NCI-H345 treated with DMSO at 0.1 percent for 48 hours (cell line): Measurements from ENCODE around the gene TAS2R42.

Source experiments
- DNase-seq: peaks from one replicate; lab custom pipeline; 2025; ENCODE audit not compliant: unreplicated experiment; lab: John Stamatoyannopoulos, UW

The TAS2R42 gene

GRCh38 chr12:11147420-11147819, 39.3 kb downstream of the TAS2R42 start:
- DNase-seq, result no peak

- DNase-seq, result no peak
These were observed 42.4 kb downstream of the TAS2R42 start for GRCh38 chr12:11144297-11144696.

GRCh38 chr12:11143352-11143751, 43.4 kb downstream of the TAS2R42 start:
- DNase-seq, result no peak

DNA sequence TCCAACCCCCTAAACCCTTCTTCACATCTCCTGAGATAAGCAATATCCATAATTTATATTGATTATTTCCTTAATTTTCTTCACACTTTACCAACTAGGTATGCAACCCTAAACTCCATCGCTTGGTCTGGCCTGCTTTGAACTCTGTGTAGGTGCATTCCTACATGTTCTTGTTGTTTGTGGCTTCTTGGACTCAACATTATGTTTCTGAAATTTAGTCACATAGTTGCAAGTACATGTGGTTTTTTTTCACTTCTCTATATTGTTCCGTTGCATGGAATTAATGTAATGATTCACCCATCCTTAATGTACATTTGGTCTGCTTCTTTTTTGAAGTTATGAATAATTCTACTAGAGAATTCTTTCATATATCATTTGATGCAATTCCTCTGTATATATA, 50.7 kb downstream of the TAS2R42 start:
- DNase-seq, result no peak
